GM23248 (cell line): ENCODE results near the gene THSD7A.

Experiments used
- EZH2 ChIP-seq: fragments of 200-600 bp; sonication (generic); IDR thresholded peaks from 2 replicates; pipeline ENCODE4 v1.6.1; 2018; ENCODE audit warnings: antibody characterized with exemption, mild to moderate bottlenecking; ENCODE audit not compliant: insufficient read depth, poor library complexity, severe bottlenecking
- EZH2phosphoT487 ChIP-seq: fragments of 200-600 bp; sonication (generic); IDR thresholded peaks from 2 replicates; pipeline ENCODE4 v1.6.1; 2018; ENCODE audit warnings: antibody characterized with exemption, moderate library complexity, mild to moderate bottlenecking, low read depth; ENCODE audit not compliant: insufficient read depth

DNA sequence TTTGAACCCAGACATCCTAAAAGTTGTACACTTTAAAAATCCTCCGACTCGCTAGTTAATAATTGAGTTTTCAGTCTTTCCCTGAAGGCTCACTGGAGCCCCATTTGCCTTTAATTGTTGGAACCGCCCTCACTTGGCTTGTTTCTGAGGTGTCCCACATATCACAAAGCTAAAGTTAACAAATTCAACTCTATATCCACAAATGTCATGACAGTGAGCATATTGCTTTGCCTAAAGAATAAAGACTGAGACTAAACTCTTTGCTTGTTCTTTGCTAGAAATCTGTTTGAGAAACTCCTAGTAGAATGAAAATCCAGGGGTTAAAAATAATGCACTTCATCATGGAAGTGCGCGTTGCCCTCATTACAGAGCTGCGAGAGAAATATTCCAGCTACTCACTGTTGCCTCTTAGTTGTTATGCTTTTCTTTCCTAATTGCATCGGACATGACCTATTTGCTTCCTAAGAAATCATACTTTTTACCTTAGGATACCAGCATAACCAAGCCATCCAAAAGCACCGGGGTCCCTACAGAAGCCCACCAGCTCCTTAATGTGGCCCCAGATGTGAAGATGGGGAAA is 752 bp downstream of the THSD7A start:
- TF ChIP-seq EZH2 (no peak), EZH2phosphoT487 (no peak)
